HepG2 (cell line): ENCODE measurements around the gene ERCC6L2. TPM values are rescaled to one million over a fixed set of nuclear protein-coding genes. Genes with fewer than 3 reads are reported as not detected.

Experiments used
- MEIS1 ChIP-seq: sonication (generic); formaldehyde crosslinking; IDR thresholded peaks from 2 replicates; pipeline ENCODE4 v1.9.0; 2021; ENCODE audit warnings: mild to moderate bottlenecking, missing genetic modification reagents, moderate library complexity, borderline replicate concordance
- ZNF24 ChIP-seq: fragments of 450-650 bp; IDR thresholded peaks from 2 replicates; pipeline ENCODE4 v1.6.1; 2017; ENCODE audit warnings: antibody characterized with exemption, mild to moderate bottlenecking
- ZNF264 ChIP-seq: sonication (generic); formaldehyde crosslinking; IDR thresholded peaks from 2 replicates; pipeline ENCODE4 v1.4.0; 2020; ENCODE audit warnings: missing genetic modification reagents
- ZNF431 ChIP-seq: sonication (generic); formaldehyde crosslinking; IDR thresholded peaks from 2 replicates; pipeline ENCODE4 v1.9.0; 2022; ENCODE audit warnings: missing genetic modification reagents, low read depth, mild to moderate bottlenecking, borderline replicate concordance
- ZNF598 ChIP-seq: sonication (generic); formaldehyde crosslinking; IDR thresholded peaks from 2 replicates; pipeline ENCODE4 v1.5.1; 2020; ENCODE audit warnings: mild to moderate bottlenecking, missing genetic modification reagents, borderline replicate concordance
- ZNF737 ChIP-seq: sonication (generic); formaldehyde crosslinking; IDR thresholded peaks from 2 replicates; pipeline ENCODE4 v1.5.0; 2020; ENCODE audit warnings: missing genetic modification reagents, mild to moderate bottlenecking, borderline replicate concordance
- ZNF747 ChIP-seq: sonication (generic); formaldehyde crosslinking; IDR thresholded peaks from 2 replicates; pipeline ENCODE4 v1.8.1; 2023; ENCODE audit warnings: missing genetic modification reagents, mild to moderate bottlenecking, borderline replicate concordance
- polyA plus RNA-seq, 8 experiments: library from polyadenylated mRNA; depleted of rRNA in 3 of 8; stranded (reverse) in 7 of 8; unstranded in 1 of 8; fragments of >200 nt; fragmentation: Illumina TruSeq in 4 of 8; extraction: Trizol in 4 of 8; gene quantifications; 2 replicates each; pipeline versions ENCODE4 v1.2.1 to v1.2.3, GENCODE V29; 2011 to 2016; ENCODE audit warnings: low read depth in 4 of 8, missing spikeins in 1 of 8, mixed read lengths in 1 of 8; ENCODE audit not compliant: insufficient read depth in 1 of 8
- total RNA-seq, 5 experiments: library from RNA; depleted of rRNA; stranded (reverse); fragments of >200 nt; fragmentation: Illumina TruSeq; extraction: Trizol; gene quantifications; 2 replicates each; pipeline ENCODE4 v1.2.3, GENCODE V29; 2016; ENCODE audit warnings: low read depth in 1 of 5
- TF ChIP-seq, protein P1 (sequence below): sonication (generic); formaldehyde crosslinking; IDR thresholded peaks from 2 replicates; pipeline ENCODE4 v1.4.0; 2020; ENCODE audit warnings: mild to moderate bottlenecking, missing genetic modification reagents
- TF ChIP-seq, protein P2 (sequence below), 2 experiments: fragments of 450-650 bp in 1 of 2; sonication (generic) in 1 of 2; formaldehyde crosslinking; IDR thresholded peaks; 2 replicates each; pipeline versions ENCODE4 v1.5.0 to v1.8.0; 2020 to 2022; ENCODE audit warnings: mild to moderate bottlenecking in 1 of 2, missing genetic modification reagents in 1 of 2
- TF ChIP-seq, protein P3 (sequence below): sonication (generic); formaldehyde crosslinking; IDR thresholded peaks from 2 replicates; pipeline ENCODE4 v1.4.0; 2020; ENCODE audit warnings: missing genetic modification reagents, low read depth, mild to moderate bottlenecking, borderline replicate concordance
- TF ChIP-seq, protein P4 (sequence below): sonication (generic); formaldehyde crosslinking; IDR thresholded peaks from 2 replicates; pipeline ENCODE4 v1.4.0; 2020; ENCODE audit warnings: low read depth, missing genetic modification reagents

Gene ERCC6L2
- total and polyA plus RNA-seq, 2 of the 13 experiments (the other 11 are each of a cell fraction or from before 2014, with no cell fraction given), result 13.4 to 45.9 TPM

DNA sequence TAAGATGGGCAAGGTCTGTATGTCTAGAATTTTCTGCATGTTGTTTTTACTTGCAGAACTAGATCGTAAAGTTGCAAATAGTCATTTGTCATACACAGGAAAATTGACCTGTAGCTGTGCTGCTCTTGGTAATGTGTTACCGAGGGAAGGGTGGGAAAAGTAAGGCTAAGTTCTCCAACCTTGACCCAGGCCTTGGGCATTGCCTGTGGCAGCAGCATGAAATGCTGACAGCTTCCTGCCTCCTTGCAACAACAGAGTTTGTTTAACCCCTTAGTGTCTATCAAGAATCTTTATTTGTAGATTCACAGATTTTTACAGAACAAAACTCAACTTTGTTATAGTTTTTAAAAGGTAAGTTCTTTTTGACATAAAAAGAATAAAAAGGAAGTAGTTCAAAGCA is 48.3 kb downstream of the ERCC6L2 start (continued):
- TF ChIP-seq, protein P1, sequence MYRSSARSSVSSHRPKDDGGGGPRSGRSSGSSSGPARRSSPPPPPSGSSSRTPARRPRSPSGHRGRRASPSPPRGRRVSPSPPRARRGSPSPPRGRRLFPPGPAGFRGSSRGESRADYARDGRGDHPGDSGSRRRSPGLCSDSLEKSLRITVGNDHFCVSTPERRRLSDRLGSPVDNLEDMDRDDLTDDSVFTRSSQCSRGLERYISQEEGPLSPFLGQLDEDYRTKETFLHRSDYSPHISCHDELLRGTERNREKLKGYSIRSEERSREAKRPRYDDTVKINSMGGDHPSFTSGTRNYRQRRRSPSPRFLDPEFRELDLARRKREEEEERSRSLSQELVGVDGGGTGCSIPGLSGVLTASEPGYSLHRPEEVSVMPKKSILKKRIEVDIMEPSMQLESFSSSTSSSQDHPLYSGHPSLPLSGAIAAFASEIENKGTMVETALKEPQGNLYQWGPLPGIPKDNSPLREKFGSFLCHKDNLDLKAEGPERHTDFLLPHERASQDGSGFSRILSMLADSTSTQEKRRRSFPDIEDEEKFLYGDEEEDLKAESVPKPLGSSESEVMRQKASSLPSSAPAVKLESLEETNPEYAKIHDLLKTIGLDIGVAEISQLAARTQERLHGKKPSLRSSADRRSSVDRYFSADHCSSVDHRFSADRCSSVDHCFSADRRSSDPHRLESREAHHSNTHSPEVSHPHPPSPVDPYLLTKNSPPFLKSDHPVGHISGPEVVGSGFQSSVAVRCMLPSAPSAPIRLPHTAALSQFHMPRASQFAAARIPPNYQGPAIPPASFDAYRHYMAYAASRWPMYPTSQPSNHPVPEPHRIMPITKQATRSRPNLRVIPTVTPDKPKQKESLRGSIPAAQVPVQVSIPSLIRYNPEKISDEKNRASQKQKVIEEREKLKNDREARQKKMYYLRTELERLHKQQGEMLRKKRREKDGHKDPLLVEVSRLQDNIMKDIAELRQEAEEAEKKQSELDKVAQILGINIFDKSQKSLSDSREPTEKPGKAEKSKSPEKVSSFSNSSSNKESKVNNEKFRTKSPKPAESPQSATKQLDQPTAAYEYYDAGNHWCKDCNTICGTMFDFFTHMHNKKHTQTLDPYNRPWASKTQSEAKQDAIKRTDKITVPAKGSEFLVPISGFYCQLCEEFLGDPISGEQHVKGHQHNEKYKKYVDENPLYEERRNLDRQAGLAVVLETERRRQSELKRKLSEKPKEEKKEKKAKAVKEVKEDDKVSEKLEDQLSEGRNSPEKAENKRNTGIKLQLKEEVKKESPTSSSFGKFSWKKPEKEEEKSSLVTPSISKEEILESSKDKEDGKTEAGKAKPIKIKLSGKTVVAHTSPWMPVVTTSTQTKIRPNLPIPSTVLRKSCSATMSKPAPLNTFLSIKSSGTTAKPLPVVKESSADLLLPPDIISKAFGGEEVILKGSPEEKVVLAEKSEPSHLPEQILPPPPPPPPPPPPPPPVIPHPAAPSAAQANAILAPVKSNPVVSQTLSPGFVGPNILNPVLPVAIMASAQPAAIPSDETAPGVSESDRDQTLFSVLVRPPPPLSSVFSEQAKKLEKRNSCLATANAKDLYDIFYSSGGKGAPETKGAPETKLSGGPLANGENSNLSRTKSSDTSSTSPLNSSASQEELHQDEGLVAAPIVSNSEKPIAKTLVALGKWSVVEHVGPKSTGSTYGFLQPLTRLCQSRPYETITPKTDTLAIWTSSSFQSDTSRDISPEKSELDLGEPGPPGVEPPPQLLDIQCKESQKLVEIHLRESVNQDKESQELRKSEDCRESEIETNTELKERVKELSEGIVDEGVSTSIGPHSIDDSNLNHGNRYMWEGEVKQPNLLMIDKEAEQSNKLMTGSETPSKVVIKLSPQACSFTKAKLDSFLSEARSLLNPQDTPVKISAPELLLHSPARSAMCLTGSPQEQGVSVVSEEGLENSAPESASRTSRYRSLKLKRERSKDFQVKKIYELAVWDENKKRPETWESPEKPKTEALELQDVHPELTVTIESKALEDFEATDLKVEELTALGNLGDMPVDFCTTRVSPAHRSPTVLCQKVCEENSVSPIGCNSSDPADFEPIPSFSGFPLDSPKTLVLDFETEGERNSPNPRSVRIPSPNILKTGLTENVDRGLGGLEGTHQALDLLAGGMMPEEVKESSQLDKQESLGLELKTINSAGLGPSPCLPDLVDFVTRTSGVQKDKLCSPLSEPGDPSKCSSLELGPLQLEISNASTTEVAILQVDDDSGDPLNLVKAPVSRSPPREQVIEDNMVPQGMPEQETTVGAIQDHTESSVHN, result no peak
- TF ChIP-seq, protein P2, sequence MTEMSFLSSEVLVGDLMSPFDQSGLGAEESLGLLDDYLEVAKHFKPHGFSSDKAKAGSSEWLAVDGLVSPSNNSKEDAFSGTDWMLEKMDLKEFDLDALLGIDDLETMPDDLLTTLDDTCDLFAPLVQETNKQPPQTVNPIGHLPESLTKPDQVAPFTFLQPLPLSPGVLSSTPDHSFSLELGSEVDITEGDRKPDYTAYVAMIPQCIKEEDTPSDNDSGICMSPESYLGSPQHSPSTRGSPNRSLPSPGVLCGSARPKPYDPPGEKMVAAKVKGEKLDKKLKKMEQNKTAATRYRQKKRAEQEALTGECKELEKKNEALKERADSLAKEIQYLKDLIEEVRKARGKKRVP (CRISPR knock-in tag; IDR thresholded peaks at IDR 0.05), result peak in 1 of 2 experiments; percentile 48; a peak in 2 of 4 replicates
- TF ChIP-seq ZNF747 (CRISPR knock-in tag) (no peak), ZNF737 (CRISPR knock-in tag) (no peak), MEIS1 (no peak), ZNF598 (CRISPR knock-in tag) (no peak), ZNF264 (CRISPR knock-in tag) (peak; percentile 42; the same call in 1 of the 2 replicates), ZNF431 (CRISPR knock-in tag) (no peak), ZNF24 (no peak)
- TF ChIP-seq, protein P3, sequence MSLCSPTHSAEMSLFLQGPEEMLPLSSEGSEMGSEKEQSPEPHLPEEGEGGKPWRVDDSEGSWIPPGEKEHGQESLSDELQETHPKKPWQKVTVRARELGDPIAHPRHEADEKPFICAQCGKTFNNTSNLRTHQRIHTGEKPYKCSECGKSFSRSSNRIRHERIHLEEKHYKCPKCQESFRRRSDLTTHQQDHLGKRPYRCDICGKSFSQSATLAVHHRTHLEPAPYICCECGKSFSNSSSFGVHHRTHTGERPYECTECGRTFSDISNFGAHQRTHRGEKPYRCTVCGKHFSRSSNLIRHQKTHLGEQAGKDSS (CRISPR knock-in tag), result no peak
- TF ChIP-seq, protein P4, sequence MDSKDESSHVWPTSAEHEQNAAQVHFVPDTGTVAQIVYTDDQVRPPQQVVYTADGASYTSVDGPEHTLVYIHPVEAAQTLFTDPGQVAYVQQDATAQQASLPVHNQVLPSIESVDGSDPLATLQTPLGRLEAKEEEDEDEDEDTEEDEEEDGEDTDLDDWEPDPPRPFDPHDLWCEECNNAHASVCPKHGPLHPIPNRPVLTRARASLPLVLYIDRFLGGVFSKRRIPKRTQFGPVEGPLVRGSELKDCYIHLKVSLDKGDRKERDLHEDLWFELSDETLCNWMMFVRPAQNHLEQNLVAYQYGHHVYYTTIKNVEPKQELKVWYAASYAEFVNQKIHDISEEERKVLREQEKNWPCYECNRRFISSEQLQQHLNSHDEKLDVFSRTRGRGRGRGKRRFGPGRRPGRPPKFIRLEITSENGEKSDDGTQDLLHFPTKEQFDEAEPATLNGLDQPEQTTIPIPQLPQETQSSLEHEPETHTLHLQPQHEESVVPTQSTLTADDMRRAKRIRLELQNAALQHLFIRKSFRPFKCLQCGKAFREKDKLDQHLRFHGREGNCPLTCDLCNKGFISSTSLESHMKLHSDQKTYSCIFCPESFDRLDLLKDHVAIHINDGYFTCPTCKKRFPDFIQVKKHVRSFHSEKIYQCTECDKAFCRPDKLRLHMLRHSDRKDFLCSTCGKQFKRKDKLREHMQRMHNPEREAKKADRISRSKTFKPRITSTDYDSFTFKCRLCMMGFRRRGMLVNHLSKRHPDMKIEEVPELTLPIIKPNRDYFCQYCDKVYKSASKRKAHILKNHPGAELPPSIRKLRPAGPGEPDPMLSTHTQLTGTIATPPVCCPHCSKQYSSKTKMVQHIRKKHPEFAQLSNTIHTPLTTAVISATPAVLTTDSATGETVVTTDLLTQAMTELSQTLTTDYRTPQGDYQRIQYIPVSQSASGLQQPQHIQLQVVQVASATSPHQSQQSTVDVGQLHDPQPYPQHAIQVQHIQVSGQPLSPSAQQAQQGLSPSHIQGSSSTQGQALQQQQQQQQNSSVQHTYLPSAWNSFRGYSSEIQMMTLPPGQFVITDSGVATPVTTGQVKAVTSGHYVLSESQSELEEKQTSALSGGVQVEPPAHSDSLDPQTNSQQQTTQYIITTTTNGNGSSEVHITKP, result no peak
